HepG2 (cell line): ENCODE results near the gene JTB. TPM values are rescaled to one million over a fixed set of nuclear protein-coding genes. Genes with fewer than 3 reads are reported as not detected.

Experiments used
- ARNT2 ChIP-seq: sonication (generic); formaldehyde crosslinking; IDR thresholded peaks from 2 replicates; pipeline ENCODE4 v1.8.0; 2022; ENCODE audit warnings: mild to moderate bottlenecking, low read depth, missing genetic modification reagents, moderate library complexity
- CERS6 ChIP-seq: sonication (generic); formaldehyde crosslinking; IDR thresholded peaks from 2 replicates; pipeline ENCODE4 v1.5.0; 2020; ENCODE audit warnings: missing genetic modification reagents
- HHEX ChIP-seq: IDR thresholded peaks from 2 replicates; pipeline ENCODE4 v1.6.1; 2016; ENCODE audit warnings: control low read depth
- IRX3 ChIP-seq: sonication (generic); formaldehyde crosslinking; IDR thresholded peaks from 2 replicates; pipeline ENCODE4 v1.8.1; 2023; ENCODE audit warnings: mild to moderate bottlenecking, low read depth, missing genetic modification reagents, borderline replicate concordance
- JUN ChIP-seq: sonication (generic); formaldehyde crosslinking; IDR thresholded peaks from 2 replicates; pipeline ENCODE4 v1.4.0; 2020; ENCODE audit warnings: mild to moderate bottlenecking, missing genetic modification reagents
- KLF6 ChIP-seq: IDR thresholded peaks from 2 replicates; pipeline ENCODE4 v1.8.0; 2016; ENCODE audit warnings: missing biosample characterization, missing genetic modification reagents
- MED8 ChIP-seq: sonication (generic); formaldehyde crosslinking; IDR thresholded peaks from 2 replicates; pipeline ENCODE4 v1.8.1; 2023; ENCODE audit warnings: mild to moderate bottlenecking, missing genetic modification reagents; ENCODE audit not compliant: insufficient replicate concordance
- NFATC3 ChIP-seq: sonication (generic); formaldehyde crosslinking; IDR thresholded peaks from 2 replicates; pipeline ENCODE4 v1.5.1; 2020; ENCODE audit warnings: mild to moderate bottlenecking, missing genetic modification reagents
- NFE2L2 ChIP-seq: fragments of 150-350 bp; IDR thresholded peaks from 2 replicates; pipeline ENCODE4 v1.6.1; 2014; ENCODE audit warnings: low read length
- NFKB2 ChIP-seq: sonication (generic); formaldehyde crosslinking; IDR thresholded peaks from 2 replicates; pipeline ENCODE4 v1.4.0; 2020; ENCODE audit warnings: missing genetic modification reagents, borderline replicate concordance
- PCBP2 ChIP-seq: fragments of 200-400 bp; formaldehyde crosslinking; optimal IDR thresholded peaks from 2 replicates; pipeline ENCODE3; 2018; ENCODE audit warnings: low read length, low read depth; ENCODE audit not compliant: poor library complexity, severe bottlenecking
- SALL1 ChIP-seq: sonication (generic); formaldehyde crosslinking; IDR thresholded peaks from 2 replicates; pipeline ENCODE4 v1.8.0; 2022; ENCODE audit warnings: mild to moderate bottlenecking, missing genetic modification reagents
- SP4 ChIP-seq: sonication (generic); formaldehyde crosslinking; IDR thresholded peaks from 2 replicates; pipeline ENCODE4 v1.8.1; 2023; ENCODE audit warnings: mild to moderate bottlenecking, missing genetic modification reagents
- TERF1 ChIP-seq: sonication (generic); formaldehyde crosslinking; IDR thresholded peaks from 2 replicates; pipeline ENCODE4 v1.8.0; 2022; ENCODE audit warnings: mild to moderate bottlenecking, missing genetic modification reagents, moderate library complexity
- WIZ ChIP-seq: sonication (generic); formaldehyde crosslinking; IDR thresholded peaks from 2 replicates; pipeline ENCODE4 v1.5.1; 2020; ENCODE audit warnings: mild to moderate bottlenecking, missing genetic modification reagents
- ZNF136 ChIP-seq: sonication (generic); formaldehyde crosslinking; IDR thresholded peaks from 2 replicates; pipeline ENCODE4 v1.8.1; 2022; ENCODE audit warnings: low read depth, mild to moderate bottlenecking, moderate library complexity, missing genetic modification reagents
- ZNF280B ChIP-seq: sonication (generic); formaldehyde crosslinking; IDR thresholded peaks from 2 replicates; pipeline ENCODE4 v1.5.0; 2020; ENCODE audit warnings: missing genetic modification reagents, mild to moderate bottlenecking, borderline replicate concordance
- ZNF546 ChIP-seq: sonication (generic); formaldehyde crosslinking; conservative IDR thresholded peaks from 2 replicates; pipeline ENCODE4 v1.8.1; 2023; ENCODE audit warnings: mild to moderate bottlenecking, missing genetic modification reagents
- ZNF562 ChIP-seq: sonication (generic); formaldehyde crosslinking; IDR thresholded peaks from 2 replicates; pipeline ENCODE4 v1.8.0; 2022; ENCODE audit warnings: missing genetic modification reagents, borderline replicate concordance
- ZNF572 ChIP-seq: sonication (generic); formaldehyde crosslinking; IDR thresholded peaks from 2 replicates; pipeline ENCODE4 v1.5.1; 2020; ENCODE audit warnings: mild to moderate bottlenecking, missing genetic modification reagents
- ZNF737 ChIP-seq: sonication (generic); formaldehyde crosslinking; IDR thresholded peaks from 2 replicates; pipeline ENCODE4 v1.5.0; 2020; ENCODE audit warnings: missing genetic modification reagents, mild to moderate bottlenecking, borderline replicate concordance
- ZNF747 ChIP-seq: sonication (generic); formaldehyde crosslinking; IDR thresholded peaks from 2 replicates; pipeline ENCODE4 v1.8.1; 2023; ENCODE audit warnings: missing genetic modification reagents, mild to moderate bottlenecking, borderline replicate concordance
- polyA plus RNA-seq, 8 experiments: library from polyadenylated mRNA; depleted of rRNA in 3 of 8; stranded (reverse) in 7 of 8; unstranded in 1 of 8; fragments of >200 nt; fragmentation: Illumina TruSeq in 4 of 8; extraction: Trizol in 4 of 8; gene quantifications; 2 replicates each; pipeline versions ENCODE4 v1.2.1 to v1.2.3, GENCODE V29; 2011 to 2016; ENCODE audit warnings: low read depth in 4 of 8, missing spikeins in 1 of 8, mixed read lengths in 1 of 8; ENCODE audit not compliant: insufficient read depth in 1 of 8
- total RNA-seq, 5 experiments: library from RNA; depleted of rRNA; stranded (reverse); fragments of >200 nt; fragmentation: Illumina TruSeq; extraction: Trizol; gene quantifications; 2 replicates each; pipeline ENCODE4 v1.2.3, GENCODE V29; 2016; ENCODE audit warnings: low read depth in 1 of 5
- TF ChIP-seq, protein P1 (sequence below): sonication (generic); formaldehyde crosslinking; IDR thresholded peaks from 2 replicates; pipeline ENCODE4 v1.5.1; 2020; ENCODE audit warnings: mild to moderate bottlenecking, missing genetic modification reagents, moderate library complexity

The JTB gene
- total and polyA plus RNA-seq, 2 of the 13 experiments (the other 11 are each of a cell fraction or from before 2014, with no cell fraction given): 96.7 to 99.2 TPM

GRCh38 chr1:153946622-153947241 is 30.7 kb downstream of the JTB start, which contains the start of gene DENND4B (continued):
- TF ChIP-seq JUN (CRISPR knock-in tag) (no peak), HHEX (CRISPR knock-in tag) (no peak), ZNF562 (no peak), SP4 (no peak), NFKB2 (CRISPR knock-in tag) (no peak), ZNF737 (CRISPR knock-in tag) (no peak), SALL1 (CRISPR knock-in tag) (peak; percentile 80), TERF1 (no peak), WIZ (CRISPR knock-in tag) (no peak), ARNT2 (CRISPR knock-in tag) (peak; percentile 38), ZNF747 (peak; percentile 68; the same call in 1 of the 2 replicates), CERS6 (no peak), IRX3 (CRISPR knock-in tag) (no peak), PCBP2 (no peak), ZNF572 (CRISPR knock-in tag) (0 out of 2 replicates have a peak, but pooled peaks have one; percentile 38), ZNF136 (CRISPR knock-in tag) (0 out of 2 replicates have a peak, but pooled peaks have one; percentile 73), NFE2L2 (no peak), ZNF280B (CRISPR knock-in tag) (0 out of 2 replicates have a peak, but pooled peaks have one; percentile 67), KLF6 (CRISPR knock-in tag) (no peak), MED8 (CRISPR knock-in tag) (peak; percentile 57), NFATC3 (CRISPR knock-in tag) (no peak), ZNF546 (CRISPR knock-in tag) (0 out of 2 replicates have a peak, but pooled peaks have one; percentile 10)
- TF ChIP-seq, protein P1, sequence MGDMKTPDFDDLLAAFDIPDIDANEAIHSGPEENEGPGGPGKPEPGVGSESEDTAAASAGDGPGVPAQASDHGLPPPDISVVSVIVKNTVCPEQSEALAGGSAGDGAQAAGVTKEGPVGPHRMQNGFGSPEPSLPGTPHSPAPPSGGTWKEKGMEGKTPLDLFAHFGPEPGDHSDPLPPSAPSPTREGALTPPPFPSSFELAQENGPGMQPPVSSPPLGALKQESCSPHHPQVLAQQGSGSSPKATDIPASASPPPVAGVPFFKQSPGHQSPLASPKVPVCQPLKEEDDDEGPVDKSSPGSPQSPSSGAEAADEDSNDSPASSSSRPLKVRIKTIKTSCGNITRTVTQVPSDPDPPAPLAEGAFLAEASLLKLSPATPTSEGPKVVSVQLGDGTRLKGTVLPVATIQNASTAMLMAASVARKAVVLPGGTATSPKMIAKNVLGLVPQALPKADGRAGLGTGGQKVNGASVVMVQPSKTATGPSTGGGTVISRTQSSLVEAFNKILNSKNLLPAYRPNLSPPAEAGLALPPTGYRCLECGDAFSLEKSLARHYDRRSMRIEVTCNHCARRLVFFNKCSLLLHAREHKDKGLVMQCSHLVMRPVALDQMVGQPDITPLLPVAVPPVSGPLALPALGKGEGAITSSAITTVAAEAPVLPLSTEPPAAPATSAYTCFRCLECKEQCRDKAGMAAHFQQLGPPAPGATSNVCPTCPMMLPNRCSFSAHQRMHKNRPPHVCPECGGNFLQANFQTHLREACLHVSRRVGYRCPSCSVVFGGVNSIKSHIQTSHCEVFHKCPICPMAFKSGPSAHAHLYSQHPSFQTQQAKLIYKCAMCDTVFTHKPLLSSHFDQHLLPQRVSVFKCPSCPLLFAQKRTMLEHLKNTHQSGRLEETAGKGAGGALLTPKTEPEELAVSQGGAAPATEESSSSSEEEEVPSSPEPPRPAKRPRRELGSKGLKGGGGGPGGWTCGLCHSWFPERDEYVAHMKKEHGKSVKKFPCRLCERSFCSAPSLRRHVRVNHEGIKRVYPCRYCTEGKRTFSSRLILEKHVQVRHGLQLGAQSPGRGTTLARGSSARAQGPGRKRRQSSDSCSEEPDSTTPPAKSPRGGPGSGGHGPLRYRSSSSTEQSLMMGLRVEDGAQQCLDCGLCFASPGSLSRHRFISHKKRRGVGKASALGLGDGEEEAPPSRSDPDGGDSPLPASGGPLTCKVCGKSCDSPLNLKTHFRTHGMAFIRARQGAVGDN (CRISPR knock-in tag): peak; percentile 64
